ENCODE data around the gene GABRB1. TPM values are rescaled to one million over a fixed set of nuclear protein-coding genes. Genes with fewer than 3 reads are reported as not detected.

GABRB1 gene
- total and polyA plus RNA-seq, 2 donors (not counting 1 experiment from before 2014, with no cell fraction given) = not detected

DNA sequence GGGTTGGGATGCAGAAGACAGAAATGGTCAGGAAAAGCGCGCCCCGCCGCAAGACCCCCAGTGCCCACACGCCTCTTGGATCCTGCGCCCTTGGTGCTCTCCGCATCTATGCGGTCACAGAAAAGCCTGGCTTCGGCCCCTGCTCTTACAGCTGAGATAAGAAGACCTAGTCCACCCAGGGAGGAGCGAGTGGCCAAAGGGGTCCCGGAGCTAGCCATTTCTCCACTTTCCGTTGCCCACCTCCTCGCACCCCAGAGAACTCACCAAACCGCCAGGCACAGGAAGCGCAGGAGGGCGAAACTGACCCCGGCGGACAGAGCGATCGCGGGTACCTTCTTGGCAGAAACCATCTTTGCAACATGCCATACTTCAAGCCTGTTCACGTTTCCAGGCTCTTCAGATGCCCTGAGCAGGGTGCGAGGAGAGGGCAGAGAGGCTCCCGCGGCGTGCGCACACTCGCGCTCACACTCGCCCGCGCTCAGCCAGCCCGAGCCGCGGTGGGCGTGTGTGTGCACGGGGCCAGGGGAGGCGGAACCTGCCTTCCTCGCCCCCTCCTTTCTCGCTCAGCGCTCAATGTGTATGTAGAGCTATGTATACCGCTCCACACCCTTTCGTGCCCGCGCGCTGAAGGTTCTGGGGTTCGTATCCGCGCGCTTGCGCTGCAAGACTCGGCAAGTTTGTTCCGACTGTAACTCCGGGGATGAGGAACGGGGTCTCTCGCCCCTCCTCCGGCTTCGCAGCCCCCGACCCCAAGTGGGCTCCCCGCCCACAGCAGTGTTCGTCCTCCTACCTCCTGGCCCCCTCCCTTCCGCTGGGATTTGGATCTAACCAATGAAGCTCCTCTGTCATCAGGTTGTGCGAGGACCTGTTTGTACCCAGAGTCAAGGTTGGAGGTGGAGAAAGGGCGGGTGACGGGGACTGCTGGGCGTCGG, 38.0 kb upstream of the GABRB1 start, which contains the start of gene GABRA4:
Gene GABRA4, minus strand, starts transcription at position 507 of the 932 bp plus-strand sequence. Its CDS starts 157 bp downstream, at position 350.
- TF ChIP-seq, protein P1, sequence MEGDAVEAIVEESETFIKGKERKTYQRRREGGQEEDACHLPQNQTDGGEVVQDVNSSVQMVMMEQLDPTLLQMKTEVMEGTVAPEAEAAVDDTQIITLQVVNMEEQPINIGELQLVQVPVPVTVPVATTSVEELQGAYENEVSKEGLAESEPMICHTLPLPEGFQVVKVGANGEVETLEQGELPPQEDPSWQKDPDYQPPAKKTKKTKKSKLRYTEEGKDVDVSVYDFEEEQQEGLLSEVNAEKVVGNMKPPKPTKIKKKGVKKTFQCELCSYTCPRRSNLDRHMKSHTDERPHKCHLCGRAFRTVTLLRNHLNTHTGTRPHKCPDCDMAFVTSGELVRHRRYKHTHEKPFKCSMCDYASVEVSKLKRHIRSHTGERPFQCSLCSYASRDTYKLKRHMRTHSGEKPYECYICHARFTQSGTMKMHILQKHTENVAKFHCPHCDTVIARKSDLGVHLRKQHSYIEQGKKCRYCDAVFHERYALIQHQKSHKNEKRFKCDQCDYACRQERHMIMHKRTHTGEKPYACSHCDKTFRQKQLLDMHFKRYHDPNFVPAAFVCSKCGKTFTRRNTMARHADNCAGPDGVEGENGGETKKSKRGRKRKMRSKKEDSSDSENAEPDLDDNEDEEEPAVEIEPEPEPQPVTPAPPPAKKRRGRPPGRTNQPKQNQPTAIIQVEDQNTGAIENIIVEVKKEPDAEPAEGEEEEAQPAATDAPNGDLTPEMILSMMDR (IDR thresholded peaks at IDR 0.05) = no peak
- no peak for TF ChIP-seq EZH2 (IDR thresholded peaks at IDR 0.05; ENCODE audit: borderline replicate concordance, insufficient read depth, low read depth, low read length, poor library complexity, severe bottlenecking)
- H3K36me3 ChIP-seq (replicated peaks in 1 of 2; ENCODE audit: control extremely low read depth in 1 of 2, control insufficient read depth in 1 of 2, extremely low read depth in 1 of 2, insufficient read depth in 2 of 2, low read length in 1 of 2) = no peaks in the 10 kb centered on the region
- CTCF ChIA-PET = no interaction called here
- no peak for DNase-seq
- no peaks in the 10 kb centered on the region for H3K79me2 ChIP-seq (ENCODE audit: control insufficient read depth, insufficient read depth, low read length)
- POLR2A ChIA-PET = no interaction called here
- WGBS (ENCODE audit: insufficient coverage) = 9% methylated on average over 62 of the region's 67 CpGs
- peak within 1 kb of the TSS; percentile 20 for H3K4me2 ChIP-seq (replicated peaks; ENCODE audit: low read depth, low read length, poor library complexity, severe bottlenecking)
- H3K9ac ChIP-seq (ENCODE audit: low read length) = no peak within 1 kb of the TSS
- intact Hi-C loops (cut with micrococcal nuclease) = no loop called here
- H3K27me3 ChIP-seq (replicated peaks in 1 of 4; ENCODE audit: control extremely low read depth in 1 of 4, control insufficient read depth in 3 of 4, insufficient read depth in 4 of 4, low read length in 3 of 4) = peaks cover 0 to 24% (median 11%) of the 10 kb centered on the region in 4 experiments
- no peak within 1 kb of the TSS for H3K27ac ChIP-seq (ENCODE audit: low read length in 2 of 2)
- H2AFZ ChIP-seq (ENCODE audit: insufficient read depth, low read depth, low read length, poor library complexity, severe bottlenecking) = no peak within 1 kb of the TSS
- H3K4me1 Mint-ChIP-seq = peaks cover 3% of the 10 kb centered on the region
- no peak for ATAC-seq (ENCODE audit: low read depth)
- no peaks in the 10 kb centered on the region for H3K9me3 Mint-ChIP-seq (ENCODE audit: insufficient read depth)
- no peak within 1 kb of the TSS for H3K4me3 ChIP-seq (ENCODE audit: control extremely low read depth in 1 of 5, extremely low read depth in 1 of 5, insufficient read depth in 1 of 5, low read depth in 2 of 5, low read length in 4 of 5)
- H3K4me1 ChIP-seq (ENCODE audit: control insufficient read depth in 2 of 2, insufficient read depth in 2 of 2, low read length in 2 of 2) = peaks cover 3 to 6% of the 10 kb centered on the region in 2 donors
- H3K4me3 Mint-ChIP-seq = no peak within 1 kb of the TSS
- no peaks in the 10 kb centered on the region for H4K20me1 ChIP-seq (ENCODE audit: control insufficient read depth, insufficient read depth, low read length, poor library complexity, severe bottlenecking)
- H3K9me3 ChIP-seq (ENCODE audit: control extremely low read depth in 1 of 3, control insufficient read depth in 2 of 3, insufficient read depth in 1 of 3, low read length in 2 of 3) = peaks cover 0 to 12% (median 0%) of the 10 kb centered on the region in 3 donors
- H3K27me3 Mint-ChIP-seq = peaks cover 53% of the 10 kb centered on the region
- H3K27ac Mint-ChIP-seq = no peak within 1 kb of the TSS

- H3K9me3 ChIP-seq (ENCODE audit: control extremely low read depth in 1 of 3, control insufficient read depth in 2 of 3, insufficient read depth in 1 of 3, low read length in 2 of 3) = peaks cover 0 to 12% (median 0%) of the 10 kb centered on the region in 3 donors
- H3K4me2 ChIP-seq (replicated peaks; ENCODE audit: low read depth, low read length, poor library complexity, severe bottlenecking) = peak overlapping the region; percentile 20
- DNase-seq = no peak
- peaks cover 3 to 6% of the 10 kb centered on the region in 2 donors for H3K4me1 ChIP-seq (ENCODE audit: control insufficient read depth in 2 of 2, insufficient read depth in 2 of 2, low read length in 2 of 2)
- H3K9ac ChIP-seq (ENCODE audit: low read length) = no peak overlapping the region
- H3K36me3 ChIP-seq (replicated peaks in 1 of 2; ENCODE audit: control extremely low read depth in 1 of 2, control insufficient read depth in 1 of 2, extremely low read depth in 1 of 2, insufficient read depth in 2 of 2, low read length in 1 of 2) = no peaks in the 10 kb centered on the region
- no peak overlapping the region for H3K27ac ChIP-seq (ENCODE audit: low read length in 2 of 2)
- no peak overlapping the region for H3K4me3 ChIP-seq (ENCODE audit: control extremely low read depth in 1 of 5, extremely low read depth in 1 of 5, insufficient read depth in 1 of 5, low read depth in 2 of 5, low read length in 4 of 5)
- no peak overlapping the region for H3K4me3 Mint-ChIP-seq
- H3K79me2 ChIP-seq (ENCODE audit: control insufficient read depth, insufficient read depth, low read length) = no peaks in the 10 kb centered on the region
- no peak for TF ChIP-seq EZH2 (IDR thresholded peaks at IDR 0.05; ENCODE audit: borderline replicate concordance, insufficient read depth, low read depth, low read length, poor library complexity, severe bottlenecking)
- TF ChIP-seq, protein P1 (IDR thresholded peaks at IDR 0.05) = no peak
- peaks cover 3% of the 10 kb centered on the region for H3K4me1 Mint-ChIP-seq
- ChIA-PET POLR2A (no interaction called here), CTCF (no interaction called here)
- intact Hi-C loops (cut with micrococcal nuclease) = no loop called here
- peaks cover 0 to 24% (median 11%) of the 10 kb centered on the region in 4 experiments for H3K27me3 ChIP-seq (replicated peaks in 1 of 4; ENCODE audit: control extremely low read depth in 1 of 4, control insufficient read depth in 3 of 4, insufficient read depth in 4 of 4, low read length in 3 of 4)
- peaks cover 49% of the 10 kb centered on the region for H3K27me3 Mint-ChIP-seq
- ATAC-seq (ENCODE audit: low read depth) = no peak
- no peak overlapping the region for H2AFZ ChIP-seq (ENCODE audit: insufficient read depth, low read depth, low read length, poor library complexity, severe bottlenecking)
- WGBS (ENCODE audit: insufficient coverage) = 15% methylated on average over 5 of the region's 14 CpGs
- H3K9me3 Mint-ChIP-seq (ENCODE audit: insufficient read depth) = no peaks in the 10 kb centered on the region
- H3K27ac Mint-ChIP-seq = no peak overlapping the region
- H4K20me1 ChIP-seq (ENCODE audit: control insufficient read depth, insufficient read depth, low read length, poor library complexity, severe bottlenecking) = no peaks in the 10 kb centered on the region
Measured at GRCh38 chr4:46994007-46994405, 37.4 kb upstream of the GABRB1 start.

Data from B cell (primary cell).